G401 (cell line): ENCODE data around the gene NCKAP1. TPM values are rescaled to one million over a fixed set of nuclear protein-coding genes. Genes with fewer than 3 reads are reported as not detected.
"Not testable (repeated sequence)": the region's sequence is repeated elsewhere in the genome, so short reads cannot be mapped to it uniquely, and the experiment has no call there.

ENCODE experiments used
- DNase-seq: peaks from one replicate; pipeline ENCODE4 v3.0.0-alpha.2; 2015; ENCODE audit warnings: low spot score
- in situ Hi-C: cut with HindIII; loops from 2 replicates; pipeline ENCODE4 v1.10.0; 2016; ENCODE audit warnings: low sequenced_read_pairs, mixed read lengths
- total RNA-seq: library from RNA; depleted of rRNA; stranded (reverse); fragments of >200 nt; shearing (Covaris generic); gene quantifications from 2 replicates; pipeline ENCODE4 v1.2.3, GENCODE V29; 2014

Gene NCKAP1
- total RNA-seq, 1 experiment from 2014 or later, result 163 TPM

GRCh38 chr2:182966356-182966755 is 71.9 kb downstream of the NCKAP1 start:
- DNase-seq, in situ Hi-C loops: not testable (repeated sequence)

- no peak for DNase-seq
- in situ Hi-C loops, result no loop called here
Measured at GRCh38 chr2:182962641-182963040, 75.6 kb downstream of the NCKAP1 start.

GRCh38 chr2:182960869-182961268 is 77.4 kb downstream of the NCKAP1 start:
- in situ Hi-C loops, result not testable (repeated sequence)

GRCh38 chr2:182954789-182955188 is 83.5 kb downstream of the NCKAP1 start:
- in situ Hi-C loops, result no loop called here
- no peak for DNase-seq

More at GRCh38 chr2:182960869-182961268, 77.4 kb downstream of the NCKAP1 start:
- DNase-seq, result not testable (repeated sequence)

GRCh38 chr2:182952741-182953450 is 85.4 kb downstream of the NCKAP1 start:
- DNase-seq, result no peak
- in situ Hi-C loops, result no loop called here

- in situ Hi-C loops, result no loop called here
- no peak for DNase-seq
Measured at GRCh38 chr2:182951948-182952663, 86.2 kb downstream of the NCKAP1 start.

GRCh38 chr2:182950546-182950945 is 87.7 kb downstream of the NCKAP1 start:
- in situ Hi-C loops, result no loop called here
- DNase-seq, result no peak

- peak; percentile 32 for DNase-seq
- in situ Hi-C loops, result no loop called here
Measured at GRCh38 chr2:182949572-182950189, 88.6 kb downstream of the NCKAP1 start.

GRCh38 chr2:182949052-182949451 is 89.2 kb downstream of the NCKAP1 start:
- DNase-seq, result no peak
- in situ Hi-C loops, result no loop called here

GRCh38 chr2:182946958-182947369 is 91.3 kb downstream of the NCKAP1 start:
- DNase-seq, result no peak
- in situ Hi-C loops, result no loop called here

- in situ Hi-C loops, result no loop called here
Measured at GRCh38 chr2:182943339-182943738, 94.9 kb downstream of the NCKAP1 start.

GRCh38 chr2:182942756-182943155 is 95.5 kb downstream of the NCKAP1 start:
- in situ Hi-C loops, result no loop called here
- DNase-seq, result no peak

More at GRCh38 chr2:182943339-182943738, 94.9 kb downstream of the NCKAP1 start:
- no peak for DNase-seq

- in situ Hi-C loops, result no loop called here
- DNase-seq, result no peak
Measured at GRCh38 chr2:182941919-182942318, 96.3 kb downstream of the NCKAP1 start.

GRCh38 chr2:182941121-182941722 is 97.0 kb downstream of the NCKAP1 start:
- in situ Hi-C loops, result no loop called here

GRCh38 chr2:182937870-182938269 is 100.4 kb downstream of the NCKAP1 start:
- in situ Hi-C loops, result no loop called here
- no peak for DNase-seq

More at GRCh38 chr2:182941121-182941722, 97.0 kb downstream of the NCKAP1 start:
- no peak for DNase-seq

GRCh38 chr2:182933629-182934028 is 104.6 kb downstream of the NCKAP1 start:
- in situ Hi-C loops, result no loop called here
- DNase-seq, result no peak

- DNase-seq, result no peak
- in situ Hi-C loops, result no loop called here
Measured at GRCh38 chr2:182929972-182930371, 108.3 kb downstream of the NCKAP1 start.

- no peak for DNase-seq
- in situ Hi-C loops, result no loop called here
Measured at GRCh38 chr2:182924306-182924705, 114.0 kb downstream of the NCKAP1 start.

GRCh38 chr2:182921234-182921633 is 117.0 kb downstream of the NCKAP1 start:
- in situ Hi-C loops, result no loop called here
- DNase-seq, result no peak

- in situ Hi-C loops, result no loop called here
- no peak for DNase-seq
Measured at GRCh38 chr2:182920631-182921056, 117.6 kb downstream of the NCKAP1 start.
